ENCODE data around the gene ATP2B3.

ATP2B3 gene

GRCh38 chrX:153612413-153612812 is 95.0 kb downstream of the ATP2B3 start:
- DNase-seq = no peak
- Histone ChIP-seq H2AK5ac (ENCODE audit: low read length) (no peak overlapping the region), H3K36me3 (ENCODE audit: control insufficient read depth, insufficient read depth, low read length) (no peaks in the 10 kb centered on the region), H4K5ac (ENCODE audit: low read length) (no peak overlapping the region), H3K4ac (ENCODE audit: low read depth, low read length) (no peak overlapping the region), H3K9ac (ENCODE audit: low read length) (no peak overlapping the region), H2BK15ac (replicated peaks; ENCODE audit: low read depth) (no peak overlapping the region), H3K79me1 (ENCODE audit: low read length) (no peaks in the 10 kb centered on the region), H4K8ac (ENCODE audit: low read depth, low read length) (no peak overlapping the region), H2BK120ac (ENCODE audit: low read depth, low read length) (no peak overlapping the region), H3K4me2 (ENCODE audit: low read length) (no peak overlapping the region), H3K4me3 (ENCODE audit: low read length) (no peak overlapping the region), H3K23ac (ENCODE audit: low read length) (no peak overlapping the region), H3K79me2 (ENCODE audit: control insufficient read depth, insufficient read depth, low read length) (no peaks in the 10 kb centered on the region), H3K27me3 (ENCODE audit: insufficient read depth, low read length, poor library complexity) (no peaks in the 10 kb centered on the region), H3K18ac (ENCODE audit: low read length) (no peak overlapping the region), H3K4me1 (ENCODE audit: control insufficient read depth, low read depth, low read length) (no peaks in the 10 kb centered on the region), H3K27ac (ENCODE audit: low read depth, low read length) (no peak overlapping the region), H2BK5ac (ENCODE audit: low read length) (no peak overlapping the region), H3K56ac (ENCODE audit: low read length) (no peak overlapping the region)
- WGBS (ENCODE audit: extremely low coverage, insufficient coverage, low lambda C conversion rate) = no CpG with 5 or more reads among the region's 10 CpGs

GRCh38 chrX:153614818-153615217 is 97.4 kb downstream of the ATP2B3 start:
- no peak for DNase-seq
- Histone ChIP-seq H4K5ac (ENCODE audit: low read length) (no peak overlapping the region), H3K27ac (ENCODE audit: low read depth, low read length) (no peak overlapping the region), H3K4ac (ENCODE audit: low read depth, low read length) (no peak overlapping the region), H2BK15ac (replicated peaks; ENCODE audit: low read depth) (no peak overlapping the region), H4K8ac (ENCODE audit: low read depth, low read length) (no peak overlapping the region), H2AK5ac (ENCODE audit: low read length) (no peak overlapping the region), H3K79me2 (ENCODE audit: control insufficient read depth, insufficient read depth, low read length) (no peaks in the 10 kb centered on the region), H3K18ac (ENCODE audit: low read length) (no peak overlapping the region), H3K4me3 (ENCODE audit: low read length) (no peak overlapping the region), H3K79me1 (ENCODE audit: low read length) (no peaks in the 10 kb centered on the region), H3K9ac (ENCODE audit: low read length) (no peak overlapping the region), H3K56ac (ENCODE audit: low read length) (no peak overlapping the region), H3K4me2 (ENCODE audit: low read length) (no peak overlapping the region), H3K4me1 (ENCODE audit: control insufficient read depth, low read depth, low read length) (no peaks in the 10 kb centered on the region), H3K27me3 (ENCODE audit: insufficient read depth, low read length, poor library complexity) (no peaks in the 10 kb centered on the region), H3K36me3 (ENCODE audit: control insufficient read depth, insufficient read depth, low read length) (no peaks in the 10 kb centered on the region), H3K23ac (ENCODE audit: low read length) (no peak overlapping the region), H2BK120ac (ENCODE audit: low read depth, low read length) (no peak overlapping the region), H2BK5ac (ENCODE audit: low read length) (no peak overlapping the region)
- WGBS (ENCODE audit: extremely low coverage, insufficient coverage, low lambda C conversion rate) = no CpG with 5 or more reads among the region's 6 CpGs

GRCh38 chrX:153620576-153620975 is 103.1 kb downstream of the ATP2B3 start:
- Histone ChIP-seq H3K36me3 (ENCODE audit: control insufficient read depth, insufficient read depth, low read length) (no peaks in the 10 kb centered on the region), H3K4ac (ENCODE audit: low read depth, low read length) (no peak overlapping the region), H2BK120ac (ENCODE audit: low read depth, low read length) (no peak overlapping the region), H4K8ac (ENCODE audit: low read depth, low read length) (no peak overlapping the region), H2AK5ac (ENCODE audit: low read length) (no peak overlapping the region), H3K79me1 (ENCODE audit: low read length) (no peaks in the 10 kb centered on the region), H3K9ac (ENCODE audit: low read length) (no peak overlapping the region), H3K18ac (ENCODE audit: low read length) (no peak overlapping the region), H2BK5ac (ENCODE audit: low read length) (no peak overlapping the region), H2BK15ac (replicated peaks; ENCODE audit: low read depth) (no peak overlapping the region), H3K4me3 (ENCODE audit: low read length) (no peak overlapping the region), H3K27ac (ENCODE audit: low read depth, low read length) (no peak overlapping the region), H3K4me2 (ENCODE audit: low read length) (no peak overlapping the region), H3K4me1 (ENCODE audit: control insufficient read depth, low read depth, low read length) (no peaks in the 10 kb centered on the region), H3K27me3 (ENCODE audit: insufficient read depth, low read length, poor library complexity) (no peaks in the 10 kb centered on the region), H3K79me2 (ENCODE audit: control insufficient read depth, insufficient read depth, low read length) (no peaks in the 10 kb centered on the region), H3K23ac (ENCODE audit: low read length) (no peak overlapping the region), H3K56ac (ENCODE audit: low read length) (no peak overlapping the region), H4K5ac (ENCODE audit: low read length) (no peak overlapping the region)
- no peak for DNase-seq
- WGBS (ENCODE audit: extremely low coverage, insufficient coverage, low lambda C conversion rate) = no CpG with 5 or more reads among the region's 5 CpGs

GRCh38 chrX:153621949-153622598 is 104.6 kb downstream of the ATP2B3 start:
- Histone ChIP-seq H2BK5ac (ENCODE audit: low read length) (no peak overlapping the region), H2AK5ac (ENCODE audit: low read length) (no peak overlapping the region), H2BK120ac (ENCODE audit: low read depth, low read length) (no peak overlapping the region), H3K79me2 (ENCODE audit: control insufficient read depth, insufficient read depth, low read length) (no peaks in the 10 kb centered on the region), H3K27me3 (ENCODE audit: insufficient read depth, low read length, poor library complexity) (no peaks in the 10 kb centered on the region), H3K36me3 (ENCODE audit: control insufficient read depth, insufficient read depth, low read length) (no peaks in the 10 kb centered on the region), H3K27ac (ENCODE audit: low read depth, low read length) (no peak overlapping the region), H4K5ac (ENCODE audit: low read length) (no peak overlapping the region), H3K79me1 (ENCODE audit: low read length) (no peaks in the 10 kb centered on the region), H3K56ac (ENCODE audit: low read length) (no peak overlapping the region), H4K8ac (ENCODE audit: low read depth, low read length) (no peak overlapping the region), H3K23ac (ENCODE audit: low read length) (no peak overlapping the region), H3K9ac (ENCODE audit: low read length) (no peak overlapping the region), H3K4me3 (ENCODE audit: low read length) (no peak overlapping the region), H3K18ac (ENCODE audit: low read length) (no peak overlapping the region), H3K4ac (ENCODE audit: low read depth, low read length) (no peak overlapping the region), H3K4me2 (ENCODE audit: low read length) (no peak overlapping the region), H2BK15ac (replicated peaks; ENCODE audit: low read depth) (no peak overlapping the region), H3K4me1 (ENCODE audit: control insufficient read depth, low read depth, low read length) (no peaks in the 10 kb centered on the region)
- DNase-seq = no peak
- no CpG with 5 or more reads among the region's 27 CpGs for WGBS (ENCODE audit: extremely low coverage, insufficient coverage, low lambda C conversion rate)

- no peaks in the 10 kb centered on the region for H3K79me2 ChIP-seq (ENCODE audit: control insufficient read depth, insufficient read depth, low read length)
- H3K27me3 ChIP-seq (ENCODE audit: insufficient read depth, low read length, poor library complexity) = no peaks in the 10 kb centered on the region
- no peak overlapping the region for H2BK15ac ChIP-seq (replicated peaks; ENCODE audit: low read depth)
- no peak for DNase-seq
- no peak overlapping the region for H3K9ac ChIP-seq (ENCODE audit: low read length)
- no peak overlapping the region for H4K8ac ChIP-seq (ENCODE audit: low read depth, low read length)
- H3K18ac ChIP-seq (ENCODE audit: low read length) = no peak overlapping the region
- no peak overlapping the region for H2BK5ac ChIP-seq (ENCODE audit: low read length)
- H3K27ac ChIP-seq (ENCODE audit: low read depth, low read length) = no peak overlapping the region
- no peak overlapping the region for H3K56ac ChIP-seq (ENCODE audit: low read length)
- H3K4ac ChIP-seq (ENCODE audit: low read depth, low read length) = no peak overlapping the region
- H3K4me2 ChIP-seq (ENCODE audit: low read length) = no peak overlapping the region
- H3K79me1 ChIP-seq (ENCODE audit: low read length) = no peaks in the 10 kb centered on the region
- no peak overlapping the region for H2AK5ac ChIP-seq (ENCODE audit: low read length)
- no peaks in the 10 kb centered on the region for H3K36me3 ChIP-seq (ENCODE audit: control insufficient read depth, insufficient read depth, low read length)
- no peak overlapping the region for H3K23ac ChIP-seq (ENCODE audit: low read length)
- H2BK120ac ChIP-seq (ENCODE audit: low read depth, low read length) = no peak overlapping the region
- no peak overlapping the region for H3K4me3 ChIP-seq (ENCODE audit: low read length)
- WGBS (ENCODE audit: extremely low coverage, insufficient coverage, low lambda C conversion rate) = no CpG with 5 or more reads among the region's 17 CpGs
- no peaks in the 10 kb centered on the region for H3K4me1 ChIP-seq (ENCODE audit: control insufficient read depth, low read depth, low read length)
- no peak overlapping the region for H4K5ac ChIP-seq (ENCODE audit: low read length)
Observed at GRCh38 chrX:153622661-153623309, 105.3 kb downstream of the ATP2B3 start.
